Ovary (tissue), 9 donors: ENCODE measurements around the gene USP46. TPM values are rescaled to one million over a fixed set of nuclear protein-coding genes. Genes with fewer than 3 reads are reported as not detected.

ENCODE experiments used
- DNase-seq, 5 donors: peaks; one replicate each; pipeline ENCODE4 v3.0.0-alpha.2; 2019 to 2020
- H3K27ac ChIP-seq, 2 donors: fragments of 200-600 bp; one replicate each; pipeline versions ENCODE4 v1.5.1 to v1.8.0; 2019 to 2022
- H3K27me3 ChIP-seq: fragments of 200-600 bp; one replicate; pipeline ENCODE4 v1.8.0; 2022
- H3K36me3 ChIP-seq: fragments of 200-600 bp; sonication (generic); one replicate; pipeline ENCODE4 v1.5.1; 2019
- H3K4me1 ChIP-seq: one replicate; pipeline ENCODE4 v1.8.1; 2013; ENCODE audit warnings: mild to moderate bottlenecking, moderate library complexity; ENCODE audit not compliant: insufficient read depth
- H3K4me3 ChIP-seq: fragments of 200-600 bp; sonication (generic); one replicate; pipeline ENCODE4 v1.5.1; 2017
- H3K9me3 ChIP-seq, 2 donors: fragments of 200-600 bp in 1 of 2; sonication (generic) in 1 of 2; one replicate each; pipeline versions ENCODE4 v1.5.1 to v1.8.1; 2013 to 2019; ENCODE audit warnings: mild to moderate bottlenecking in 1 of 2, moderate library complexity in 1 of 2
- CTCF ChIP-seq, 3 donors: fragments of 450-650 bp in 2 of 3; fragments of 200-600 bp in 1 of 3; IDR thresholded peaks; one replicate each; pipeline versions ENCODE4 v1.5.1 to v1.8.0; 2016 to 2022; ENCODE audit warnings: antibody characterized with exemption in 3 of 3, mild to moderate bottlenecking in 1 of 3
- EP300 ChIP-seq: sonication (generic); formaldehyde crosslinking; IDR thresholded peaks from one replicate; pipeline ENCODE4 v1.6.1; 2017; ENCODE audit warnings: antibody characterized with exemption
- POLR2A ChIP-seq: fragments of 450-650 bp; IDR thresholded peaks from one replicate; pipeline ENCODE4 v1.6.1; 2017; ENCODE audit warnings: antibody characterized with exemption, mild to moderate bottlenecking, moderate library complexity
- WGBS, 3 donors: extraction: QIAGEN DNeasy Blood & Tissue Kit in 1 of 3; methylation state at CpG; one replicate each; pipeline versions ENCODE4 v1.1.5 to v1.1.7; 2013 to 2017; 5-methylcytosine and 5-hydroxymethylcytosine counted together
- intact Hi-C, 4 donors: fragments of 100-400 bp; cut with DNase I; formaldehyde crosslinking; loops; one replicate each; pipeline versions ENCODE4 v1.11.0 to v1.15.1; 2022 to 2023
- polyA plus RNA-seq, 2 donors: library from polyadenylated mRNA; stranded (reverse); fragments of 200-250 nt in 1 of 2; fragments of 350-450 nt in 1 of 2; fragmentation: Illumina TruSeq in 1 of 2; extraction: RNeasy Lipid Tissue Mini Kit (QIAGEN cat#74804) in 1 of 2; gene quantifications; one replicate each; pipeline ENCODE4 v1.2.3, GENCODE V29; 2013 to 2014
- total RNA-seq, 7 donors: library from RNA; depleted of rRNA in 2 of 7; stranded (reverse); fragments of >200 nt in 2 of 7; fragmentation: NEBNext Ultra II Directional in 3 of 7; extraction: Animal tissue kit (Norgen Biotek cat#: 25700) in 3 of 7; gene quantifications; one replicate each; pipeline versions ENCODE4 v1.1.0 to v1.2.4, GENCODE V29; 2016 to 2023
- donor health status: DM: no; HTN: no; CAD: no; lungs with moderate emphysema.
- donor health status: DM: no; HTN: no; CAD: no.
- donor health status: Bipolar disorder and iron deficiency.
- donor health status: DM: yes; HTN: yes; CAD: no.
- donor health status: DM: no; HTN: no; CAD: no.
- donor health status: DM: yes; HTN: yes; CAD: no.

Gene USP46
- total and polyA plus RNA-seq, 9 donors, result 7.6 to 51.6 (median 26.9) TPM

DNA sequence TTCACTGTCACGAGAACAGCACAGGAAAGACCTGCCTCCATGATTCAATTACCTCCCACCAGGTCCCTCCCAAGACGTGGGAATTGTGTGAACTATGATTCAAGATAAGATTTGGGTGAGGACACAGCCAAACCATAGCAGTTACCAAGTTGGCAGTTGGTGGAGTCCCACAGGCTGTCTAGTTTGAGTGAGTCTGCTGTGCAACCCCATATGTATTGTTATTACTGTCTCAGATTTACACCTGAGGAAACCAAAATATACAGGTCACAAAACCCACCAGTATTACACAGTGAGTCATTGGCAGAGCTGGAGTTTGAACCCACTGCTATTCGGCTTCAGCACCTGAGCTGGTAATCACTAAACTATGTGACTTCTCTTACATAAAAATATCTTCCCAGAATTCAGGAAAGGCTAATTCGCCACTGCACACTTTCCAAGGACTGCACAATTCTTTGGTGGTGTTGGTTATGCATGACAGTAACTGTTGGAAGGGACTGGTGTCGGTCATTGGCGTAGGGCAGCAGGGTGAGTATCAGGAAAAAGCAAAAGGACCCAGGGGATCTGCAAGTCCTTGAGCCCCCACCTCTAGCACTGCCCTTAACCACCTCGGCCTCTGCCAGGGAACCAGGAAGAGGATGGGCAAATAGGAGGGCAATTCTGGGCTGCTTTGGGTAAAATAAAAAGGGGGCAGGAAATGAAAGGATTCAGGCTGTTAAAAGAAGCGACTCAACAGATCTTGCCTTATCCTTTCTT lies 110.1 kb downstream of the USP46 start:
- no peaks in the 10 kb centered on the region for H3K36me3 ChIP-seq
- WGBS, 3 donors, result 84 to 89% (median 85%) methylated on average over 8 of the region's 8 CpGs
- no peak for DNase-seq

GRCh38 chr4:52546449-52546848 lies 112.7 kb downstream of the USP46 start:
- 11 to 21% (median 12%) methylated on average over 4 of the region's 4 CpGs for WGBS, 3 donors

More for the DNA sequence above, 110.1 kb downstream of the USP46 start:
- Histone ChIP-seq H3K27ac (no peak overlapping the region), H3K9me3 (no peaks in the 10 kb centered on the region), H3K4me1 (peaks cover 11% of the 10 kb centered on the region), H3K27me3 (no peaks in the 10 kb centered on the region), H3K4me3 (no peak overlapping the region)
- TF ChIP-seq POLR2A, result no peak
- no peak for TF ChIP-seq CTCF (IDR thresholded peaks at IDR 0.05)
- no peak for TF ChIP-seq EP300
- intact Hi-C loops, result loop anchor here (2.0 to 10.0 kb wide), 3 partner anchors 156 to 434 kb away; no protein-coding TSS in a partner anchor

GRCh38 chr4:52545099-52546069 lies 113.7 kb downstream of the USP46 start:
- peak; percentile 74 to 84 (median 82) for DNase-seq
- intact Hi-C loops, result loop anchor here in 3 of 4 donors (5.0 to 10.0 kb wide), 2 partner anchors 159 to 437 kb away; no protein-coding TSS in a partner anchor
- no peak overlapping the region for H3K4me3 ChIP-seq
- H3K9me3 ChIP-seq, result no peaks in the 10 kb centered on the region
- no peaks in the 10 kb centered on the region for H3K27me3 ChIP-seq
- WGBS, 3 donors, result 41 to 47% (median 43%) methylated on average over 13 of the region's 13 CpGs
- no peak overlapping the region for H3K27ac ChIP-seq
- TF ChIP-seq CTCF (IDR thresholded peaks at IDR 0.05) (peak; percentile 49 to 83 (median 74)), POLR2A (no peak)
- H3K4me1 ChIP-seq, result peaks cover 9% of the 10 kb centered on the region
- no peaks in the 10 kb centered on the region for H3K36me3 ChIP-seq

More at GRCh38 chr4:52546449-52546848, 112.7 kb downstream of the USP46 start:
- H3K4me1 ChIP-seq, result peaks cover 9% of the 10 kb centered on the region
- intact Hi-C loops, result loop anchor here in 3 of 4 donors (5.0 to 10.0 kb wide), 2 partner anchors 158 to 436 kb away; no protein-coding TSS in a partner anchor
- no peaks in the 10 kb centered on the region for H3K27me3 ChIP-seq
- no peak overlapping the region for H3K27ac ChIP-seq
- H3K36me3 ChIP-seq, result no peaks in the 10 kb centered on the region
- no peak overlapping the region for H3K4me3 ChIP-seq
- DNase-seq, result no peak
- no peak for TF ChIP-seq EP300
- TF ChIP-seq POLR2A, result no peak
- no peak for TF ChIP-seq CTCF (IDR thresholded peaks at IDR 0.05)
- no peaks in the 10 kb centered on the region for H3K9me3 ChIP-seq

Other genes starting within 250 kb of the USP46 start
- 1 to 10 TPM in 6 of 7 donors, under 1 TPM in 1; 0.51 to 3.8 (median 2.4) TPM for gene ERVMER34-1, start 92.1 kb upstream of the USP46 start, total RNA-seq
- gene ERVMER34-1, start 92.1 kb upstream of the USP46 start, polyA plus RNA-seq, result 1 to 10 TPM; 1.0 to 2.0 TPM
- 100 to 1,000 TPM in 1 of 7 donors, 10 to 100 TPM in 6; 15.3 to 166 (median 82.0) TPM for gene RASL11B, start 203.0 kb upstream of the USP46 start, total RNA-seq
- 10 to 100 TPM; 32.6 to 62.5 TPM for gene RASL11B, start 203.0 kb upstream of the USP46 start, polyA plus RNA-seq